Chondrocyte (in vitro differentiated cells): ENCODE results near the gene GZF1. TPM values are rescaled to one million over a fixed set of nuclear protein-coding genes. Genes with fewer than 3 reads are reported as not detected.

Experiments
- DNase-seq: peaks from one replicate; pipeline ENCODE4 v3.0.0; 2021; ENCODE audit warnings: mixed read lengths, low spot score
- H3K27ac Mint-ChIP-seq: one replicate; pipeline ENCODE4 v1.8.0; 2021; ENCODE audit warnings: mild to moderate bottlenecking, moderate library complexity, mixed read lengths; ENCODE audit not compliant: unreplicated experiment
- H3K27me3 Mint-ChIP-seq: 2 replicates; pipeline ENCODE4 v1.8.0; 2021; ENCODE audit warnings: low read depth, mixed read lengths
- H3K36me3 Mint-ChIP-seq: 2 replicates; pipeline ENCODE4 v1.8.0; 2021; ENCODE audit warnings: low read depth, mixed read lengths
- H3K4me1 Mint-ChIP-seq: 2 replicates; pipeline ENCODE4 v1.8.0; 2021; ENCODE audit warnings: low read depth, mild to moderate bottlenecking, mixed read lengths
- H3K4me3 Mint-ChIP-seq: one replicate; pipeline ENCODE4 v1.8.0; 2021; ENCODE audit warnings: mild to moderate bottlenecking, moderate library complexity, mixed read lengths; ENCODE audit not compliant: unreplicated experiment
- H3K9me3 Mint-ChIP-seq: 2 replicates; pipeline ENCODE4 v1.8.0; 2021; ENCODE audit warnings: low read depth, mixed read lengths
- CTCF ChIP-seq: fragments of 200-600 bp; sonication (generic); IDR thresholded peaks from 2 replicates; pipeline ENCODE4 v1.5.0; 2021; ENCODE audit warnings: antibody characterized with exemption, mild to moderate bottlenecking, moderate library complexity
- total RNA-seq: library from RNA; stranded (reverse); gene quantifications from 3 replicates; pipeline ENCODE4 v1.2.1, GENCODE V29; 2021

GZF1 gene
- total RNA-seq, 1 donor from 2014 or later: 11.4 TPM

DNA sequence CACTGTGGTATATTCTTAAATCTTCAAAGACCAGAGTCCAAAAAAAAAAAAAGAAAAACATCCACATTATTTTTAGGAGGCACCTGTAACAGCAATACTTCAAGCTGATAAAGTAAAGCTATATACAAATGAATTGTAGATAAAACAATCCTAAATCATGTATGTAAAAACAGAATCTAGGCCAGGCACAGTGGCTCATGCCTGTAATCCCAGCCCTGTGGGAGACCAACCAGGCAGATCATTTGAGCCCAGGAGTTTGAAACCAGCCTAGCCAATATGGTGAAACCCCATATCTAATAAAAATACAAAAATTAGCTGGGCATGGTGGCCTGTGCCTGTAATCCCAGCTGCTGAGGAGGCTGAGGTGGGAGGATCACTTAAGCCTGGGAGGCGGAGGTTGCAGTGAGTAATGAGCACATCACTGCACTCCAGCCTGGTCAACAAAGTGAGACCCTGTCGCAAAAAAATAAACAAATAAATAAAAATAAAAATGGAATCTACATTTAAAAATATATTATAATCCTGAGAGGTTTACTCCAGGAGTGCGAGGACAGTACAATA, 52.0 kb downstream of the GZF1 start:
- Mint-ChIP-seq H3K4me3 (no peak overlapping the region), H3K9me3 (no peaks in the 10 kb centered on the region), H3K27ac (no peak overlapping the region), H3K27me3 (no peaks in the 10 kb centered on the region), H3K4me1 (peaks cover 50% of the 10 kb centered on the region), H3K36me3 (no peaks in the 10 kb centered on the region)
- no peak for TF ChIP-seq CTCF
- DNase-seq: no peak

DNA sequence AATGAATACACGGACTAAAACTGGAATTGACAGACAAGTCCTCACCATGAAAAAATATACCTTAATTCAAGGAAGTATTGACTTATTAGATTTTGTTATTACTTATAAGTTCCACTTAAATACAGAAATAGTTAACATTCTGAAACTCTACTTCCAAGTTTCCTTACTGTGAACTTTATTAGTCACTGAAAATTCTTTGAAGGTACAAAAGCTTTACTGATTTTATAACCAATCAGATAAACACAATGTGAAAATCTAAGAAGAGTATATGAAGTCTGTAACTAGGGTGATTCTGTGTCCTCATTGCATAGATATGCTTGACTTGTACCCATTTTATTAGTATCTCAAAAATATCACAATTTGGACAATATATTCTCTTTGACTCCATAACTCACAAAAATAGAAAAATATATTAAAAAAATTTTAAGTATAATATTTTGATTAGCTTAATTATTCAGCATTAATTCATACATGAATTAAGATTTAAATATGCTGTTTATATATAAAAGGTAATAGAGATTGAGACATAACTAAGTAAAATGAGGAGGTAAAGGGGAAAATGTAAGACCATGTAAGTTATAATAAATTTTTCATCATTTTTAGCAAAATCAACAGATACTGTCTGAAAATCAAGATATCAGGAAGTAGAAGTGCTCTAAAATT, 52.7 kb downstream of the GZF1 start:
- H3K4me1 Mint-ChIP-seq: peaks cover 57% of the 10 kb centered on the region
- H3K27ac Mint-ChIP-seq: no peak overlapping the region
- no peaks in the 10 kb centered on the region for H3K27me3 Mint-ChIP-seq
- DNase-seq: no peak
- H3K36me3 Mint-ChIP-seq: no peaks in the 10 kb centered on the region
- no peak for TF ChIP-seq CTCF
- H3K4me3 Mint-ChIP-seq: no peak overlapping the region
- no peaks in the 10 kb centered on the region for H3K9me3 Mint-ChIP-seq

GRCh38 chr20:23415555-23415954, 53.6 kb downstream of the GZF1 start:
- TF ChIP-seq CTCF: no peak
- no peak for DNase-seq
- Mint-ChIP-seq H3K27me3 (no peaks in the 10 kb centered on the region), H3K36me3 (no peaks in the 10 kb centered on the region), H3K9me3 (no peaks in the 10 kb centered on the region), H3K4me1 (peaks cover 55% of the 10 kb centered on the region), H3K27ac (peak overlapping the region; percentile 66), H3K4me3 (no peak overlapping the region)

DNA sequence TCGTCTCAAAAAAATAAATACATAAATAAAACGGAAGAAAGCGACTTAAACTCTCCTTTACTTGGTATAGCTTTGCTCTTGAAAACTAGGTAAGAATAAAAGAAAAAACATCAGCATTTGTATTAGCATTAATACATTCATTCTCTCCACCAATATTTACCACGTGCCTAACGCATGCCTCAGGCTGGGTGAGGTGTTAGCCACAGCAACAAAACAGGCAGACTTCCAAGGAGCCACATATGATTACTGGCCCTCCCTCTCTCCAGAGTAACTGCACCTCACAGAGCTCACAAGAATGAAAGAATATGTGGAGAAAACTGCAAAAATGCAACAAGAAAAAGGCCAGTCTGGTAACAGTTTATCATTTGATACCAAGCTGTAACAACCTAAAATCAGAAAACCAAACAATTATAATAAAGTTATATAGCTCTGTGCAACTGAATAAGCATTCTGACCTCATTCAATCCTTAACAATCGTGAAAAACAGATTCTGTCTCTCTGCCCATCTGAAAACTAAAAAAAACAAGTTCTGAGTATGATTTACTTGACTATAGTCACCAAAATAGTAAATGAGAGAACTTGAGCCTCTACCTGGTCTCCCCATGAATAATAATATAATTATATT, 54.1 kb downstream of the GZF1 start:
- TF ChIP-seq CTCF: no peak
- H3K27ac Mint-ChIP-seq: peak overlapping the region; percentile 66
- H3K9me3 Mint-ChIP-seq: no peaks in the 10 kb centered on the region
- no peaks in the 10 kb centered on the region for H3K27me3 Mint-ChIP-seq
- no peaks in the 10 kb centered on the region for H3K36me3 Mint-ChIP-seq
- no peak for DNase-seq
- peaks cover 49% of the 10 kb centered on the region for H3K4me1 Mint-ChIP-seq
- H3K4me3 Mint-ChIP-seq: no peak overlapping the region

GRCh38 chr20:23417861-23418260, 55.9 kb downstream of the GZF1 start:
- H3K27me3 Mint-ChIP-seq: no peaks in the 10 kb centered on the region
- no peak overlapping the region for H3K4me3 Mint-ChIP-seq
- peaks cover 40% of the 10 kb centered on the region for H3K4me1 Mint-ChIP-seq
- TF ChIP-seq CTCF: no peak
- no peak overlapping the region for H3K27ac Mint-ChIP-seq
- no peak for DNase-seq
- H3K9me3 Mint-ChIP-seq: no peaks in the 10 kb centered on the region
- no peaks in the 10 kb centered on the region for H3K36me3 Mint-ChIP-seq
